ENCODE results near the gene POM121.
"Not testable (repeated sequence)": the region's sequence is repeated elsewhere in the genome, so short reads cannot be mapped to it uniquely, and the experiment has no call there.

GRCh38 chr7:72980382-72980781 is 55.5 kb downstream of the POM121 start:
- not testable (repeated sequence) for TF ChIP-seq CTCF (conservative IDR thresholded peaks at IDR 0.05; ENCODE audit: low read length); EZH2phosphoT487 (IDR thresholded peaks at IDR 0.05; ENCODE audit: borderline replicate concordance)
